ENCODE results near the gene C3orf22.

C3orf22 gene

GRCh38 chr3:126527455-126528211 is 31.1 kb downstream of the C3orf22 start:
- H3K36me3 Mint-ChIP-seq: no peaks in the 10 kb centered on the region
- H3K27ac Mint-ChIP-seq: no peak overlapping the region
- H3K4me3 Mint-ChIP-seq: no peak overlapping the region
- no peaks in the 10 kb centered on the region for H3K4me1 Mint-ChIP-seq
- peaks cover 10% of the 10 kb centered on the region for H3K27me3 Mint-ChIP-seq
- no peaks in the 10 kb centered on the region for H3K9me3 Mint-ChIP-seq

GRCh38 chr3:126527006-126527405 is 31.7 kb downstream of the C3orf22 start:
- Mint-ChIP-seq H3K36me3 (no peaks in the 10 kb centered on the region), H3K27ac (no peak overlapping the region), H3K27me3 (peaks cover 12% of the 10 kb centered on the region), H3K9me3 (no peaks in the 10 kb centered on the region), H3K4me3 (no peak overlapping the region), H3K4me1 (no peaks in the 10 kb centered on the region)

GRCh38 chr3:126526668-126527005 is 32.1 kb downstream of the C3orf22 start:
- H3K36me3 Mint-ChIP-seq: no peaks in the 10 kb centered on the region
- H3K9me3 Mint-ChIP-seq: no peaks in the 10 kb centered on the region
- no peak overlapping the region for H3K27ac Mint-ChIP-seq
- peaks cover 13% of the 10 kb centered on the region for H3K27me3 Mint-ChIP-seq
- H3K4me1 Mint-ChIP-seq: no peaks in the 10 kb centered on the region
- no peak overlapping the region for H3K4me3 Mint-ChIP-seq

GRCh38 chr3:126525853-126526667 is 32.7 kb downstream of the C3orf22 start:
- H3K4me1 Mint-ChIP-seq: no peaks in the 10 kb centered on the region
- peaks cover 13% of the 10 kb centered on the region for H3K27me3 Mint-ChIP-seq
- no peak overlapping the region for H3K4me3 Mint-ChIP-seq
- H3K36me3 Mint-ChIP-seq: no peaks in the 10 kb centered on the region
- no peaks in the 10 kb centered on the region for H3K9me3 Mint-ChIP-seq
- no peak overlapping the region for H3K27ac Mint-ChIP-seq

GRCh38 chr3:126525091-126525852 is 33.5 kb downstream of the C3orf22 start:
- Mint-ChIP-seq H3K27me3 (peaks cover 13% of the 10 kb centered on the region), H3K4me1 (no peaks in the 10 kb centered on the region), H3K4me3 (no peak overlapping the region), H3K27ac (no peak overlapping the region), H3K9me3 (no peaks in the 10 kb centered on the region), H3K36me3 (no peaks in the 10 kb centered on the region)

- no peak overlapping the region for H3K27ac Mint-ChIP-seq
- H3K36me3 Mint-ChIP-seq: no peaks in the 10 kb centered on the region
- no peaks in the 10 kb centered on the region for H3K4me1 Mint-ChIP-seq
- H3K4me3 Mint-ChIP-seq: no peak overlapping the region
- H3K9me3 Mint-ChIP-seq: no peaks in the 10 kb centered on the region
- H3K27me3 Mint-ChIP-seq: peaks cover 13% of the 10 kb centered on the region
Measured at GRCh38 chr3:126524429-126524988, 34.2 kb downstream of the C3orf22 start.

GRCh38 chr3:126523745-126524428 is 34.8 kb downstream of the C3orf22 start, which contains the start of gene CHST13:
TSS of gene CHST13 (plus strand) at chr3:126524155. CDS start at chr3:126524333, 178 bp downstream.
- H3K36me3 Mint-ChIP-seq: no peaks in the 10 kb centered on the region
- H3K9me3 Mint-ChIP-seq: no peaks in the 10 kb centered on the region
- no peak within 1 kb of the TSS for H3K4me3 Mint-ChIP-seq
- no peak within 1 kb of the TSS for H3K27ac Mint-ChIP-seq
- H3K27me3 Mint-ChIP-seq: peaks cover 13% of the 10 kb centered on the region
- no peaks in the 10 kb centered on the region for H3K4me1 Mint-ChIP-seq

- Mint-ChIP-seq H3K27ac (peak overlapping the region; percentile 46), H3K36me3 (no peaks in the 10 kb centered on the region), H3K4me1 (no peaks in the 10 kb centered on the region), H3K27me3 (peaks cover 13% of the 10 kb centered on the region), H3K9me3 (no peaks in the 10 kb centered on the region), H3K4me3 (no peak overlapping the region)
Measured at GRCh38 chr3:126522363-126522788, 36.4 kb downstream of the C3orf22 start.

GRCh38 chr3:126521122-126521891 is 37.4 kb downstream of the C3orf22 start:
- H3K27ac Mint-ChIP-seq: no peak overlapping the region
- H3K4me1 Mint-ChIP-seq: no peaks in the 10 kb centered on the region
- H3K4me3 Mint-ChIP-seq: no peak overlapping the region
- H3K36me3 Mint-ChIP-seq: no peaks in the 10 kb centered on the region
- H3K27me3 Mint-ChIP-seq: peaks cover 13% of the 10 kb centered on the region
- H3K9me3 Mint-ChIP-seq: no peaks in the 10 kb centered on the region

- Mint-ChIP-seq H3K27ac (no peak overlapping the region), H3K4me3 (no peak overlapping the region), H3K36me3 (no peaks in the 10 kb centered on the region), H3K9me3 (no peaks in the 10 kb centered on the region), H3K4me1 (no peaks in the 10 kb centered on the region), H3K27me3 (peaks cover 9% of the 10 kb centered on the region)
Measured at GRCh38 chr3:126519506-126520455, 39.0 kb downstream of the C3orf22 start.

GRCh38 chr3:126518779-126519177 is 40.0 kb downstream of the C3orf22 start:
- no peaks in the 10 kb centered on the region for H3K9me3 Mint-ChIP-seq
- no peaks in the 10 kb centered on the region for H3K36me3 Mint-ChIP-seq

GRCh38 chr3:126517986-126518778 is 40.5 kb downstream of the C3orf22 start:
- no peaks in the 10 kb centered on the region for H3K36me3 Mint-ChIP-seq
- H3K27ac Mint-ChIP-seq: no peak overlapping the region
- H3K4me3 Mint-ChIP-seq: no peak overlapping the region
- no peaks in the 10 kb centered on the region for H3K4me1 Mint-ChIP-seq
- peaks cover 4% of the 10 kb centered on the region for H3K27me3 Mint-ChIP-seq
- no peaks in the 10 kb centered on the region for H3K9me3 Mint-ChIP-seq

More at GRCh38 chr3:126518779-126519177, 40.0 kb downstream of the C3orf22 start:
- Mint-ChIP-seq H3K4me3 (no peak overlapping the region), H3K27me3 (peaks cover 8% of the 10 kb centered on the region), H3K4me1 (no peaks in the 10 kb centered on the region), H3K27ac (no peak overlapping the region)
